ENCODE data around the gene EMX1.

The EMX1 gene

GRCh38 chr2:72959995-72960981 is 43.0 kb downstream of the EMX1 start:
- no peak for TF ChIP-seq CTCF (IDR thresholded peaks at IDR 0.05; ENCODE audit: insufficient read depth, missing control alignments)
- DNase-seq (ENCODE audit: insufficient read length, low spot score) (no peak), FAIRE-seq (no peak)

GRCh38 chr2:72961036-72961720 is 43.9 kb downstream of the EMX1 start:
- TF ChIP-seq CTCF (IDR thresholded peaks at IDR 0.05; ENCODE audit: insufficient read depth, missing control alignments): no peak
- no peak for DNase-seq (ENCODE audit: insufficient read length, low spot score)
- FAIRE-seq: no peak

GRCh38 chr2:72961853-72962468 is 44.6 kb downstream of the EMX1 start:
- FAIRE-seq: no peak
- DNase-seq (ENCODE audit: insufficient read length, low spot score): no peak
- TF ChIP-seq CTCF (IDR thresholded peaks at IDR 0.05; ENCODE audit: insufficient read depth, missing control alignments): no peak

- DNase-seq (ENCODE audit: insufficient read length, low spot score) (no peak), FAIRE-seq (no peak)
- TF ChIP-seq CTCF (IDR thresholded peaks at IDR 0.05; ENCODE audit: insufficient read depth, missing control alignments): no peak
Measured at GRCh38 chr2:72962911-72963310, 45.6 kb downstream of the EMX1 start.

GRCh38 chr2:72963423-72964145 is 46.3 kb downstream of the EMX1 start:
- FAIRE-seq (no peak), DNase-seq (ENCODE audit: insufficient read length, low spot score) (no peak)
- TF ChIP-seq CTCF (IDR thresholded peaks at IDR 0.05; ENCODE audit: insufficient read depth, missing control alignments): no peak

- no peak for DNase-seq (ENCODE audit: insufficient read length, low spot score)
- TF ChIP-seq CTCF (IDR thresholded peaks at IDR 0.05; ENCODE audit: insufficient read depth, missing control alignments): no peak
- FAIRE-seq: no peak
Measured at GRCh38 chr2:72964146-72964525, 46.8 kb downstream of the EMX1 start.

Measured in D721Med (cell line).